Ovary (tissue), 3 donors: Measurements from ENCODE around the gene STOM.

ENCODE experiments used
- CTCF ChIP-seq, 3 donors: fragments of 450-650 bp in 2 of 3; fragments of 200-600 bp in 1 of 3; IDR thresholded peaks; one replicate each; pipeline versions ENCODE4 v1.5.1 to v1.8.0; 2016 to 2022; ENCODE audit warnings: antibody characterized with exemption in 3 of 3, mild to moderate bottlenecking in 1 of 3
- POLR2A ChIP-seq: fragments of 450-650 bp; IDR thresholded peaks from one replicate; pipeline ENCODE4 v1.6.1; 2017; ENCODE audit warnings: antibody characterized with exemption, mild to moderate bottlenecking, moderate library complexity
- donor health status: DM: no; HTN: no; CAD: no.

- TF ChIP-seq CTCF (IDR thresholded peaks at IDR 0.05) (no peak), POLR2A (no peak)
Observed at GRCh38 chr9:121316852-121317373, 53.1 kb downstream of the STOM start.
